Neural crest cell (in vitro differentiated cells): ENCODE data around the gene CDH5. TPM values are rescaled to one million over a fixed set of nuclear protein-coding genes. Genes with fewer than 3 reads are reported as not detected.
"Not testable (repeated sequence)": the region's sequence is repeated elsewhere in the genome, so short reads cannot be mapped to it uniquely, and the experiment has no call there.

ENCODE experiments used
- DNase-seq: peaks from one replicate; pipeline ENCODE4 v3.0.0; 2021; ENCODE audit warnings: low read depth, mixed read lengths, low spot score
- H3K27ac Mint-ChIP-seq: one replicate; pipeline ENCODE4 v1.8.0; 2021; ENCODE audit warnings: mild to moderate bottlenecking, mixed read lengths; ENCODE audit not compliant: unreplicated experiment
- H3K27me3 Mint-ChIP-seq: 2 replicates; pipeline ENCODE4 v1.8.0; 2021; ENCODE audit warnings: low read depth, mild to moderate bottlenecking, mixed read lengths
- H3K36me3 Mint-ChIP-seq: 2 replicates; pipeline ENCODE4 v1.8.0; 2021; ENCODE audit warnings: low read depth, mild to moderate bottlenecking, mixed read lengths
- H3K4me1 Mint-ChIP-seq: 2 replicates; pipeline ENCODE4 v1.8.0; 2021; ENCODE audit warnings: mixed read lengths
- H3K4me3 Mint-ChIP-seq: one replicate; pipeline ENCODE4 v1.8.0; 2021; ENCODE audit warnings: mild to moderate bottlenecking, mixed read lengths
- H3K9me3 Mint-ChIP-seq: 2 replicates; pipeline ENCODE4 v1.8.0; 2021; ENCODE audit warnings: mixed read lengths
- CTCF ChIP-seq: fragments of 200-600 bp; sonication (generic); conservative IDR thresholded peaks from 2 replicates; pipeline ENCODE4 v1.5.0; 2021; ENCODE audit warnings: antibody characterized with exemption, mild to moderate bottlenecking
- total RNA-seq: library from RNA; stranded (reverse); gene quantifications from 2 replicates; pipeline ENCODE4 v1.2.1, GENCODE V29; 2021

Gene CDH5
- total RNA-seq, 1 donor from 2014 or later: 0.56 TPM

GRCh38 chr16:66443269-66443652 is 76.8 kb downstream of the CDH5 start:
- Mint-ChIP-seq H3K4me3 (no peak overlapping the region), H3K4me1 (peaks cover 8% of the 10 kb centered on the region), H3K27ac (no peak overlapping the region), H3K36me3 (no peaks in the 10 kb centered on the region), H3K9me3 (no peaks in the 10 kb centered on the region), H3K27me3 (no peaks in the 10 kb centered on the region)
- TF ChIP-seq CTCF: no peak
- DNase-seq: no peak

DNA sequence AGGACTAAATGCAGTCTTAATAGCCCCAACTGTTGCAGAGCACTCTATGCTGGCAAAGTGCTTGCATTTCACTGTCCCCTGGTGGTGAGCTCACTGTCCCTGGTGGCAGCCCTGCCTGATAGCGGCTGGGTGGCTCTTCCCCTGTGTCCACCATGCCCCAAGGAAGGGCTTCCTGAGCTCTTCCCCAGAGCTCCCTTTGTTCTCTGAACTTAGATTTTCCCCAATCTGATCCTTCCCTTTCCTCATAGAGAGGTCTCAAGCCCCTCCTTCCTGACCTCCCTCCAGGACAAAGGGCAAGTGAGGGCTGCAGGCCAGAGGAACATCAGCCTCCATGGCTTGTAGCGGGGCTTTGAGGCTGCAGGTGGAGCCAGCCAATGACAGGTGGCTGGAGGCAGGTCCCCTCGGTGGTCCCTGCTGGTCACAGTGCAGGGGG is 77.6 kb downstream of the CDH5 start:
- Mint-ChIP-seq H3K27me3 (no peaks in the 10 kb centered on the region), H3K36me3 (no peaks in the 10 kb centered on the region), H3K27ac (peak overlapping the region; percentile 54), H3K4me3 (peak overlapping the region; percentile 1), H3K4me1 (peaks cover 8% of the 10 kb centered on the region), H3K9me3 (no peaks in the 10 kb centered on the region)
- no peak for DNase-seq
- no peak for TF ChIP-seq CTCF

DNA sequence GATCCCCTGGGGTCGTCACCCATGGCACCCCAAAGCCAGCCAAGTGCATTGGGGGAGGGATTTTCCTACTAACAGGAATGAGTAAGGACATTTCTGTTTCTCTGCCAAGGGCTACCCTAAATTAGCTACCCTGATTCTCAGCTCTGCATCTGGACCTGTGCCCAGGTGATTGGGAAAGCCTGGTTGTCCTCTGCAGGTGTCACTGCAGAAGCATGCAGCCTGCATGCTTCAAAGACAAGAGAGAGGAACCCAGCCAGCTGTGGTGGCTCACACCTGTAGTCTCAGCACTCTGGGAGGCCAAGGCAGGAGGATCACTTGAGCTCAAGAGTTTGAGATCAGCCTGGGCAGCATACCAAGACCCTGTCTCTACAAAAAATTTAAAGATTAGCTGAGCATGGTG is 80.2 kb downstream of the CDH5 start:
- Mint-ChIP-seq H3K4me3 (no peak overlapping the region), H3K27me3 (no peaks in the 10 kb centered on the region), H3K36me3 (no peaks in the 10 kb centered on the region), H3K27ac (no peak overlapping the region), H3K9me3 (no peaks in the 10 kb centered on the region), H3K4me1 (peaks cover 8% of the 10 kb centered on the region)
- no peak for DNase-seq
- no peak for TF ChIP-seq CTCF

DNA sequence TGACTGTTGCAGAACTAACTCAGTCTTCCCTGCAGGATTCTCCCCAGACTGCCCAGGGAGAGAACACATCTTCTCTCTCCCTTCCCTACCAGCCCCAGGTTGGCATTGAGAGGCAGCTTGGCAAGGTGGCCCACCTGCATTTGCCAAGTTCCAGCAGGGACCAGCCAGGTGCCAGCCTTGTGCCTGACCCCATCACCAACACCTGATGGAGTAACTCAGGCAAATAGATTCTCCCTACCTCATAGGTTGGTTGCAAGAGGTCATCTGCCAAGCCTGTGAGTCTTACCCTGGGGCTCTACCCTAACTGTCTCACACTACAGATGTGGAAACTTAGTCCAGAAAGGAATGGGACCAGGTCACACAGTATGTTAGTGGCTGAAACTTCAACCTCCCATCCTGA is 81.0 kb downstream of the CDH5 start:
- H3K27ac Mint-ChIP-seq: no peak overlapping the region
- H3K27me3 Mint-ChIP-seq: no peaks in the 10 kb centered on the region
- no peak overlapping the region for H3K4me3 Mint-ChIP-seq
- H3K36me3 Mint-ChIP-seq: no peaks in the 10 kb centered on the region
- TF ChIP-seq CTCF: no peak
- DNase-seq: no peak
- peaks cover 8% of the 10 kb centered on the region for H3K4me1 Mint-ChIP-seq
- no peaks in the 10 kb centered on the region for H3K9me3 Mint-ChIP-seq

GRCh38 chr16:66451548-66451947 is 85.1 kb downstream of the CDH5 start:
- Mint-ChIP-seq H3K36me3 (no peaks in the 10 kb centered on the region), H3K27me3 (no peaks in the 10 kb centered on the region), H3K9me3 (no peaks in the 10 kb centered on the region), H3K4me1 (no peaks in the 10 kb centered on the region), H3K4me3 (no peak overlapping the region), H3K27ac (no peak overlapping the region)
- no peak for DNase-seq
- no peak for TF ChIP-seq CTCF

DNA sequence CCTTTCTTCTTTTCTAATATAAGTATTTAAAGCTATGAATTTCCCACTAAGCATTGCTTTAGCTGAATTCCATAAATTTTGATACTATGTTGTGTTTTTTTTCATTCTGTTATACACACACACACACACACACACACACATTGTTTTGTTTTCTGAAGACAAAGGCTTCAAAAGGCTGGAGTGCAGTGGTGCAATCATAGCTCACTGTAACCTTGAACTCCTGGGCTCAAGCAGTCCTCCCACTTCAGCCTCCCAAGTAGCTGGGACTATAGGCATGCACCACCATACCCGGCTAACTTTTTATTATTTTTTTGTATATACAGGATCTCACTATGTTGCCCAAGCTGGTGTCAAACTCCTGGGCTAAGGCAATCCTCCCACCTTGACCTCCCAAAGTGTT is 86.7 kb downstream of the CDH5 start:
- H3K4me3 Mint-ChIP-seq, H3K27me3 Mint-ChIP-seq, H3K4me1 Mint-ChIP-seq, H3K36me3 Mint-ChIP-seq, H3K27ac Mint-ChIP-seq, DNase-seq, H3K9me3 Mint-ChIP-seq: not testable (repeated sequence)

Other genes with a start within 250 kb of the CDH5 start
- gene BEAN1, start 60.6 kb downstream of the CDH5 start, total RNA-seq: 1.5 TPM in 2 replicates
- gene TK2, start 183.4 kb downstream of the CDH5 start, total RNA-seq: 12.6 and 16.3 TPM in 2 replicates
- gene CKLF, start 185.9 kb downstream of the CDH5 start, total RNA-seq: 48.8 and 51.2 TPM in 2 replicates
- gene CMTM1, start 199.7 kb downstream of the CDH5 start, total RNA-seq: 17.1 and 18.4 TPM in 2 replicates
- gene CMTM2, start 212.8 kb downstream of the CDH5 start, total RNA-seq: 0.54 and 0.75 TPM in 2 replicates
- gene CMTM3, start 238.0 kb downstream of the CDH5 start, total RNA-seq: 89.2 and 91.6 TPM in 2 replicates